ENCODE data around the gene ADH5. TPM values are rescaled to one million over a fixed set of nuclear protein-coding genes. Genes with fewer than 3 reads are reported as not detected.

Gene ADH5
- total and polyA plus RNA-seq, 9 of the 15 experiments (the other 6 are each of a cell fraction or from before 2014, with no cell fraction given) = 115 to 310 (median 200) TPM

GRCh38 chr4:99088481-99089365, at the start of gene ADH5 (continued):
- TF ChIP-seq CUX1 (CRISPR knock-in tag; IDR thresholded peaks at IDR 0.05) (no peak), ZNF431 (CRISPR knock-in tag; IDR thresholded peaks at IDR 0.05) (no peak), ZNF551 (CRISPR knock-in tag; IDR thresholded peaks at IDR 0.05) (no peak), EP400 (IDR thresholded peaks at IDR 0.05) (peak; percentile 73), THRAP3 (IDR thresholded peaks at IDR 0.05; ENCODE audit: borderline replicate concordance) (no peak), MITF (IDR thresholded peaks at IDR 0.05) (no peak), REST (IDR thresholded peaks at IDR 0.05; ENCODE audit: borderline replicate concordance) (no peak), REST (CRISPR knock-in tag; IDR thresholded peaks at IDR 0.05; ENCODE audit: low read depth) (no peak)
